GM03348 (cell line): ENCODE data around the gene CALML5.

Experiments
- DNase-seq: peaks from one replicate; pipeline ENCODE4 v3.0.0; 2012; ENCODE audit warnings: low spot score

Gene CALML5

GRCh38 chr10:5533098-5533731, 33.8 kb upstream of the CALML5 start:
- no peak for DNase-seq

GRCh38 chr10:5532618-5533097, 33.3 kb upstream of the CALML5 start:
- DNase-seq = no peak

GRCh38 chr10:5532307-5532605, 32.9 kb upstream of the CALML5 start:
- DNase-seq = no peak

DNA sequence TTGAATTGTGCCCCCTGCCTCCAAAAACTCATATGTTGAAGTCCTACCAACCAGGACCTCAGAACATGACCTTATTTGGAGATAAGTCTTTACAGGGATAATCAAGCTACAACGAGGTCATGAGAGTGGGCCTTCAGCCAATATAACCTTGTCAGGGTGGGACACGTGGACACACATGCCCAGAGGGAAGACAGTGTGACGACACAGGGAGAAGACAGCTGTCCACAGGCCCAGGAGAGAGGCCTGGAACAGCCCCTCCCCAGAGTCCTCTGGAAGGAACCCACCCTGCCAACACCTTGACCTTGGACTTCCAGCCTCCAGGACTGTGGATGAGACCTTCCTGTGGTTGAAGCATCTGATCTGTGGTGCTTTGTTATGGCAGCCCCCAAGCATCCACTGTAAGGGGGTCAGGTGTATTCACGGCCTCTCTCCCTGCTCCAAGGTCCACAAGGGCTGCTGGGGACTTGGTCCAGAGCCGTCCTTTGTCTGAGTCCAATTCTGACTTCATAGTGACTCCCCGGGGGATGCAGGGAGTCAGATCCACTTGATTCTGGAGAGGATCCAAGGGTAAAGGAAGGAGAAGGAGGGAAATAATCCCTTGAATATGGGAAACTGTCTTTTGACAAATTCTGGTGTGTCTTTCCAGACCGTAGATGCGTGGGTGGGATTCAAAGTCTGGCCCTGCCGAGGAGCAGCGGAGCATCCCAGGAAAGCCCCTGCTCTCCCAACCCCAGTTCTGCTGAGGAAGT, 32.4 kb upstream of the CALML5 start:
- no peak for DNase-seq

- DNase-seq = no peak
These were observed 31.6 kb upstream of the CALML5 start for GRCh38 chr10:5530846-5531557.

DNA sequence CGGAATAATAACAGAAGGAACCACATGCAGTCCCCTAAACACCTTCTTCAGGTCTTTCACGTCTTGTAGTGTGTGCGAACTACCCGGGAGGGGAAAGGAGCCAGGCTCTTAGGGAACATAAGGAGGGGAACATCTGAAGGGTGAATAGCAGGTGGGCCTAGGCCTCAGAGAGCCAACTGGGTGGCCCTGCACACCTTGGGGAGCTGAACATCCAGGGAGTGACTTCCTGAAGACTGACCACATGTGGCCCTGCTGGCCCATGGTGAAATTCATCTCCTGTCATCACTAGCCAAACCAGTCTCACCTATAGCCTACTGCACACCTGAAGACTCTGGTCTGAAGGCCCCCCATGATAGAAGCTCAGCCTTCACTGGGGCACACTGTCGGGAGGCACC, 31.0 kb upstream of the CALML5 start:
- DNase-seq = no peak

DNA sequence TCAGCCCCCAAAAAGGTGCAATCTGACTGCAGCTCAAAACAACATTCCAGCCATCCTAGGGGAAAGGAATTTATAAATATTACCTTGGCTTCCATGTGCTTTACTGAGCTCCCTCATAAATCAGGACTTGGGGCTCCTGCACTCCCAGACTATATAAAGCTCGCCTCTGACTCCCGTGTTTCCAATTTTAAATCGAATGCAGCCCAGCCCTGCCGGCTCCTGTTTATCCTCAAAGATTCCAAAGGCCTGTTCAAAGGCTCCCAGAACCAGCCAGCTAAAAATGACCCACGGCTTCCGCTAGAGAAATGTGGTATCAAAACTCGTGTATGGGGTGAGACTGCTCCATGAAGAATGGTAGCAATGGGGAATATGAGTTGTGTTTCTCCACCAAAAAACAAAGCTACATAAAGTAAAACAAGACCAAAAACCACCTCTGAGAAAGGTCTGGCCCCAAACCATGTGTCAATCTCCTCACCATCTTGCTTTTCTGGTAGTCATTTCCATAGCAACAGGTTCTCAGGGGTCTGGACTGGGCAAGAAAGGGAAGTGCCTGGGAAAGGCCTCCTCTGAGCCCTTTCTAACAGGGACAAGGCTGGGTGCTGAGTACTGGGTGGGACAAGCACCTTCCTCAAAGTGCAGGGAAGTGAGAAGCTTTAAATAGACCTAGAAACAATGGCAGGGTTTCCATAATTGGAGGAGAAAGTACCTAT, 30.5 kb upstream of the CALML5 start:
- DNase-seq = no peak

DNA sequence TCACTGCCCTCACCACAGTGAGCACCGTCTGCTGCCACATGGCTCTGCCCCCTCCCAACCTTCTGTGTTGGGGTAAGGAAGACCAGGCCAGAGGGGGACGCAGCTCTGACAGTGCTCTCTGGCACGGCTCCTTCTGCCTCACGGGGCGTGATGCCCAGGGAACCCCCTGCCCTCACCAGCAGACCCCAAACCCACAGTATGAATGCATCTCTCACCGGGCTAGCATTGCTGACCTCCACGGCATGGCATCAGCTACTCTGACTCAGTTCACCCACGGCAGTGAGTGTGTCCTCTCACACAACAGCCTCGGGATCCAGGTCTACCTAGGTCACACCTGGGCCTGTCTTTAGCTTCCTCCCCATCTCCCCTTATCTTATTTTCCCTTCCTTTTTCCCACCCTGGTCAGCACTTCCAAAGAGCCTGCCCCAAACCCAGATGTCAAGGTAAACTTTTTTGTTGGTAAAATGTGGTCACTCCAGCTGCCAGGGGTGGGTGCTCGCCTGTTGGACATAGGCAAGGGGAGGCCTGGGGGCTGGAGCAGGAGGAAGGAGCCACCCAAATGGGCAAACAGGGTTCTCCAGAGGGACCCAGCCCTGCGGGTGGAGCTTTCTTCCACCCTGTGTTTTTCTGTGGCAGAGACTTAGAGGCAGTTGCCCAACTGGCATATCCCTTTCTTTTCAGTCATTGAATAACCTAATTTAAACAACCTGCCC, 29.8 kb upstream of the CALML5 start:
- no peak for DNase-seq

GRCh38 chr10:5527332-5528200, 28.2 kb upstream of the CALML5 start:
- DNase-seq = no peak

DNA sequence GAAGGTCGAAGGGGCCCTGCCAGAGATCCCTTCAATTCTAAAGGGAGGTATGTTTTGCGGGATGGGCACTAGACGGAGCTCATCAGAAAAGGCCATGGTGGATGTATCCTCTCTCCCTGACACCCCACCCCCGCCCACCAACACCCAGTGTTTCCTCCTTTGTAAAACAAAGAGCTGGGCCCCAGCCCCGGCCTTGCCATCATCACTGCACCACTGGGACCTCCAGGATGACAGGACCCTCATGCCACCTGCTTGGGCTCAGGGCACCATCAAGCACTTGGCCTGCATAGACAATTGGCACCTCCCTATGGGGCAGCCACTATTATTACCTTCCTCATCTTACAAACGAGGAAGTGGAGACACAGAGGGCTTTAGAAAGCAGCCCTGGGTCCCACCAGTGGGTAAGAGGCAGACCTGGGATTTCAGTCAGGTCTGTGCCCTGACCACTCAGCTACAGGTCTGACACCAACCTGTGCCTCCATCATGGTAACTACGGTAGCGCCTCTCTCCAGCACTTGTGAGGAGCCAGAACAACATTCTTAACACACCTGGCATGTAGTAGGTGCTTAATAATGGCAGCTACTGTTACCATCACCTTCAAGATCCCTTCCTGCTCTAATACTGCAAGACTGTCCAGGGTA, 27.4 kb upstream of the CALML5 start:
- DNase-seq = no peak

DNA sequence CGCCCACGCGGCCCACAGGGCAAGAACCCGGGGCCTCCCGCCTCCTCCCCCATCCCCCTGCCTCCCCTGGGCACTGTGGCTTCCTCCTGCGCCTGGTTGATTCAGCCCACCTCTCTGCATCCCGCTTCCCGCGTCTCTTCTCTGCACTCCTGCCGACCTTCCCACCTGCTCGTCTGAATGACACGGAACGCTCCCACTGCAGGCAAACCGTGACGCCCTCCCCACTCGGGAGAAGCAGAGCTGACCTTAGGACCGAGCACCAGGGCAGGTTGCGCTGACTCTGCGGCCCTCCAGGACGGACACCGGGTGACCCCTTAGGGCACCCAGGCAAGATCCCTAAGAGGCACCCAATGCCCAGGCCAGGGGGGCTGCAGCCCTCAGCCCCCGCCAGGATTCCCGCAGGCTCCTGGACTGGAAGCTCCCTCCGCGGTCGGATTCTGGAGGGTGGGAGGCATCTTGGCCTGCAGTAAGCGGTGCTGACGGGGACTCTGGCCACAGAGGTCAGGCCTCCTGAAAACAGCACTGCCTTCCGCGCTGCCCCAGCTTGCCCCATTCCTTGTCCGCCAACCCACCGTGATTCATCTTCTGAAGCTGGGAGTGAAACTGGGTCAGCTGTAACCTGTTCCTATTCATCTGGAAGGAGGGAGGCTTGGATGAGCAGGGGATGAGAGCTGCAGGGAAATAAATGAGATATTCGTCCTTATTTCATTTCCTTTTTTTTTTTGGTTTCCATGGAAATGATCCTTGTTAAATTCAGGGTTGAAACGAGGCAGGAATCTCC, 26.4 kb upstream of the CALML5 start:
- DNase-seq = no peak

- no peak for DNase-seq
These were observed 25.5 kb upstream of the CALML5 start, which contains the start of gene CALML3 for GRCh38 chr10:5524641-5525560. TSS of gene CALML3 (plus strand) at chr10:5524961. CDS start at chr10:5525086, 125 bp downstream.

DNA sequence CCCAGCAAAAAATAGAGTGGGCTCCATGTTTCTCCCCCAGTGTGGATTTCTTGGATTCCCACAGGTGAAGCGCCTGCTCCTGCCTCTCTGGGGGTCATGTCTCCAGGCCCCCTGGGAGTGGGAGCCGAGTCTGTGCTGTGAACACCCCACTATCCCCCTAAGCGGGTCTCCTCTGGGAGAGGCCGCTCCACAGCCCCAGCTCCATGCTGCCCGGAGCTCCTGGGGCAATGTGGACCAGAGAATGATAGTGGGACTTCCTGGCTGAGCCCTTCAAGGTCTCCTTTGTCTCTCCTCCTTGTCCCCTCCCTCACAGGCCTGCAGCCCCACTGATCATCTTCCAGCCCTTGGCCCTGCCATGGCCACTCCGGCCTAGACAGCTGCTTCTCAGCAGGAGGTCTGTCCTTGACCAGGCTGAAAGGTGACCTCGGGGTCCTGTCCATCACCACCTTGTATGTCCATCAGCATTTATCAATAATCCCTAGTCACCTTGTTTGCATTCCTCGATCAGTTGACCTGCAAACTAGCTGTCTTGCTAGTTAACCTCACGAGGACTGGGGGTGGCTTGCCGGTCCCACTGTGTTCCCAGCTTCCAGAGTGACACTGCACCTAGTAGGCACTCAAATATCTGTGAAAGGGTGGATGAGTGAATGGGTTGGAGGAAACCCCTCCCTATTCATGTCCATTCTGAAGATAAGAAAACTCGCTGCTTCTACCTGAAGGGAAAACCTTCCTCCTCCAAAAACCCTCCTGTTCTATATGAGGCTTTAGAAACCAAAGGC, 24.6 kb upstream of the CALML5 start:
- DNase-seq = no peak

GRCh38 chr10:5522913-5523560, 23.7 kb upstream of the CALML5 start:
- DNase-seq = no peak

- DNase-seq = no peak
These were observed 19.7 kb upstream of the CALML5 start for GRCh38 chr10:5519054-5519453.

GRCh38 chr10:5518143-5518542, 18.8 kb upstream of the CALML5 start:
- no peak for DNase-seq

DNA sequence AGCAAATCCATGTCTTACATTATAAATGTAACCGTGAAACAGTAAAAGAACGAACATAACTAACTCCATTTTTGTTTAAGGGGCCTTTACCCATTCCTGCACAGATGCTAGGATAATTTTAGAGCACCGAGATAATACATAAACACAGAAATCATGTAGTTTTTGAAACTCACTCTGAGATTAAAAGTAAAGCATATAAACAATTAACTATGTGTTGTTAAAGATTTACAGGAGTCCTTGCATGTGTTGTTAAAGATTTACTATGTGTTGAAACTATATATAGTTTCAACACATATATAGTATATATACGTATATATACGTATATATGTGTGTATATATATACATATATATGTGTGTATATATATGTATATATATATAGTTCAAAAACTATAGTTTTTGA, 18.2 kb upstream of the CALML5 start:
- DNase-seq = no peak
